GM21367 (cell line): ENCODE data around the gene ANKRD6.
A peak's percentile ranks its signal among the peaks of the same experiment; 100 is the strongest.

ENCODE experiments used
- ATAC-seq: cut with Tn5 transposase; IDR thresholded peaks from one replicate; pipeline ENCODE4 v1.9.1; 2021; ENCODE audit not compliant: unreplicated experiment

Gene ANKRD6

GRCh38 chr6:89412071-89413005 is 20.6 kb upstream of the ANKRD6 start, which contains the start of gene RRAGD:
Gene RRAGD (minus strand): TSS chr6:89412273. CDS start chr6:89411993, 280 bp downstream.
- peak; percentile 65 for ATAC-seq

GRCh38 chr6:89413006-89413400 is 19.9 kb upstream of the ANKRD6 start:
- ATAC-seq: no peak

GRCh38 chr6:89414215-89414614 is 18.7 kb upstream of the ANKRD6 start:
- no peak for ATAC-seq

DNA sequence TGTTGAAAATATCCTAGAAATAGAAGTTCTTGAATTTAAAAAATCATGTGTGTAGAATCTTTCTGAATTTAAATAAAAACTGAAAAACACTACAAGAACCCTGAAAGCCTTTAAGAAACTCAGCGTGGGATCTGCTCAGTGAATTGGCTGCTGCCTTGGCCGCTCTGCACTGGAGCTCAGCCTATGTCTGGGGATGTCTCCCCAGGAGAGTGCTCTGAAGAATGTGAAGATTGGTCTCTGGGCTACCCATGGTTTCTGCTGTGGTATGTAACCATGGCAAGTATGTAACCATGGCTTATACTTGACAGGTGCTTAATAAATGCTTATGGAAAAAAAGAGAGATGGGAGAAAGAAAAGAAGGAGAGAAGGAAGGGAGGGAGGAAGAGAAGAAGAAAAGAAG is 17.8 kb upstream of the ANKRD6 start:
- no peak for ATAC-seq

DNA sequence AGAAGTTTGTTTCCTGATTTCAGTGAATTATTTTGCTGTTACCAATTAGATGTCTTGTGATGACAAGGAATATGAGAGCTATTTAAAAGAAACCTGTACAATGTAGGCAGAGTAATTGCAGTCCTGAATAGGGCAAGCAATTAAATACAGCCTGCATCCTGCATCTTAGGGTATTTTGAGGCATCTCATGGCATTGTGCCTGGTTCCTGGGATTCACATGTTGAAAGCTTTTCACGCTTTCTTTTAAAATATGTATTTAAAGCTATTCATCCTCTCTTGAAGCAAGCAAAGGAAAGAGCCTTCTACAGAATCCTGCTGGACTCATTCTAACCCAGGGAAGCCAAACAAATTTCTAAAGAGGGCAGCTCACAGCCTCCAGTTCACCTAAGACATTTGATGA is 16.2 kb upstream of the ANKRD6 start:
- no peak for ATAC-seq

GRCh38 chr6:89430201-89430962 is 2.6 kb upstream of the ANKRD6 start:
- no peak for ATAC-seq

GRCh38 chr6:89433252-89434149 is 549 bp downstream of the ANKRD6 start:
- peak; percentile 33 for ATAC-seq

GRCh38 chr6:89434150-89434499 is 1.2 kb downstream of the ANKRD6 start:
- no peak for ATAC-seq

DNA sequence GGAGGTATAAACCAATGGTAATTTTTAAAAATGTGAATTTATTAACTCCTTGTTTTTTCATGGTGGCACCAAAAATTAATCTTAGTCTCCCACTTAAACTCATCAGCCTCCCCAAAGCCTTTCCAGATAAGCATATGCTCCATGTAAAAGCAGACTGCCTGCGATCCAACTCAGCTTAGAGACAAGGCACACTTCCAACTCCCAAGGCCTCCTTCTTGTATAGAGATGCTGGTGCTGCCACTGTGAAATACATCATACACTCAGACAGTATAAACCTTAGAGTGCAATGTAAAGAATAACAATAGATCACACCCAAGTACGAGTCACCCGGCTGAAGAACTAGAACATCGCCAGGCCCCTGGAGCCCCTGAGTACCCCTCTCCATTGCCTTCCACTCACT is 2.0 kb downstream of the ANKRD6 start:
- no peak for ATAC-seq

- ATAC-seq: no peak
Measured at GRCh38 chr6:89436226-89436625, 3.3 kb downstream of the ANKRD6 start.

- ATAC-seq: no peak
Measured at GRCh38 chr6:89438248-89438647, 5.3 kb downstream of the ANKRD6 start.

GRCh38 chr6:89439014-89439413 is 6.1 kb downstream of the ANKRD6 start:
- ATAC-seq: no peak

DNA sequence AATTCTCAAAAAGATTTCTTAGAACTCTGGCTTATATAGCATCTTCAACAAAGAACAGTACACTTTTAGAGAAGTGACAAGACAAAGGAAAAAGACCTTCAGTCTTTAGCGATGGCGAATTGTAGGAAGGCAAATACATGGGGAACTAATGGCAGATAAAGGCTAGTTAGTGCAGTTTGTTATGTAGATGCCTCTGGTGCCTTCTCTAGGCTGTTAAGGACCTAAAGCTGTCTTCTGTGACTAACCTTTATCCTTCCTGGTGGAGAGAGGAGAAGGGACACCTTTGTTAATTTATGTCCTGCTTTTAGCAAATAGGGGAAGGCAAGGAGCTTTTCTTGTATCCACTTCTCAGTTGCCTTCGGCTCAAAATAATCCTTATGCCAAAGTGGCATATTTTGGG is 7.2 kb downstream of the ANKRD6 start:
- ATAC-seq: no peak

GRCh38 chr6:89443658-89444057 is 10.7 kb downstream of the ANKRD6 start:
- no peak for ATAC-seq

DNA sequence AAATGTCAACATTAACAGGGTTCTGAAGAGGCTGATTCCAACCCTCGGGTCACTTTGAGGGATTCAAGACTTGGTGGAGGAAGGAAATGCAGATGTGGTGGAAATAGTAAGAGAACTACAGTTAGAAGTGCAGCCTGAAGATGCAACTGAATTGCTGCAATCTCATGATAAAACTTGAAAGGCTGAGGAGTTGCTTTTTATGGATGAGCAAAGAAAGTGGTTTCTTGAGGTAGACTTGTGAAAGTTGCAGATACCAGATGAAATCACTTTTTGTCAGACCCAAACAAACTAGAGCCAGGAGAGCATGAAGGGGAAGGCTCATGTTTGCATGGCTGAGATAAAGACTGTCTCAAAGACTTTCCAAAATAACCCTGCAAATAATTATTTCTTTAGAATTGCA is 16.2 kb downstream of the ANKRD6 start:
- no peak for ATAC-seq

DNA sequence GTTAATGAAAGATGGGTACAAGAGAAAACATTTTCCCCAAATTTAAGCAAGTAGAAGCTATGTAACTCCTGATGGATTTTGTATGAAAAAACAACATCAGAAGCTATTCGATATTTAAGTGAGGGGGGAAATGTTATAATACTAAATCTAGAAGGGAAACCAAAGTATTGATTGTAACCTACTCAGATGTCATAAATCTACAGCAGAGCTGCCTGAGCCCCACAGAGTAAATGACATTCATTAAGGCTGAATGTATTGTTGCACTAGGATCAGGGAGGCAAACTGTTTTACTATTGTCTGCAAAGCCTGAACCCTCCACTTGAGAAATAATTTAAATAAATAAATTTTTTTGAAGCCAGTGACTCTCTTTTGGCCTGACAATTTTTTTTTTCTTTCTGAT is 19.3 kb downstream of the ANKRD6 start:
- no peak for ATAC-seq

DNA sequence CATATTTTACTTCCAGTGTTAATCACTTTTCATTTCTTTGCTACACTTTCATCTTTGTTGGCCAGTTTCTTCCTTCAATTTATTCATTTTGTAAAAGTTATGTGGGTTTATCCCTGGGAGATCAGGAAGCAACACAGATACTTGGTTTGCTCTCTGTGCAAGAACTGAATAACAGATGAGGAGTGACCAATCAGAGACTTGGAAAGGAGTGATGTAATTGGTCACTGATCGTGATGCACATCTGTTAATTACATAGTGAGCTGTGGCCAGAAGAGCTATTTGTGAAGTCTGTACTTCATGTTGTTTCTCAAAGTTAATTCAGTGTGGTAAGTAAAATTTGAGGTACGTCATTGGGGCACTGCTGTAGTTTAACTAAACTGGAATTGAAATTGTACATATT is 21.3 kb downstream of the ANKRD6 start:
- no peak for ATAC-seq

GRCh38 chr6:89458704-89459103 is 25.8 kb downstream of the ANKRD6 start:
- ATAC-seq: no peak

DNA sequence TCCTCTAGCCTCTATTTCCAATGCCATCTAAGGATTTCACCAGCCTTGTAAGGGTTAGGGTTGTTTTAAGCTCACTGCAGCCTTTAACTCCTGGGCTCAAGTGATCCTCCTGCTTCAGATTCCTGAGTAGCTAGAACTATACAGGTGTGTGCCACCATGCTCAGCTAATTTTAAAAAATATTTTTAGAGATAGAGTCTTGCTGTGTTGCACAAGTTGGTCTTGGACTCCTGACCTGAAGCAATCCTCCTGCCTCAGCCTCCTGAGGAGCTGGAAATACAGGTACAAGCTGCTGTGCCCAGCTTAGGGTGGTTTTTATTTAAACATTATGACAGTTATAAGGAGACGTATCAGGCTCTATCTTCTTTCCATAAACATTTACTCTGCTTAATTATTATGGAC is 26.5 kb downstream of the ANKRD6 start:
- no peak for ATAC-seq

- ATAC-seq: no peak
Measured at GRCh38 chr6:89460713-89461112, 27.8 kb downstream of the ANKRD6 start.

DNA sequence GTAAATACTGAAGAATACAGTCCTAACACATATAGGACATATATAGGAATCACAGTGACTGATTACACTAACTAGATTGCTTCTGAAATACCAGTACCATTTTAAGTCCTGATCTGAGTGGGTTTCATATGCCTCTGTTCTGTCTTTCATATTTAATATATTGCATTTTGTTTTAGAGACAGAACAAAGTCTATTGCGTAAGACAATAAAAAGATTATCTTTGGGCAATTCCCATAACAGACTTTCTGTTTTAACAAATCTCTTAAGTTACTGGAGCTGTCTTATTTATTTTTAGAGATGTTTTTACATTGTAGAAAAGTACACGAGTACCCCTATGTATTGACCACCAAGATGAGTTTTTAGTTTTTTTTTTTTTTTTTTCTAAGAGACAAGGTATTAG is 29.6 kb downstream of the ANKRD6 start:
- no peak for ATAC-seq
